Stimulated activated CD8-positive, alpha-beta memory T cell treated with anti-CD3 and anti-CD28 coated beads, Interleukin-15, amount 100 ng/mL, for 24 hours (primary cell): ENCODE data around the gene UVSSA.

Experiments used
- DNase-seq: peaks from one replicate; pipeline ENCODE4 v3.0.0-alpha.2; 2020; ENCODE audit warnings: low read depth

The UVSSA gene

DNA sequence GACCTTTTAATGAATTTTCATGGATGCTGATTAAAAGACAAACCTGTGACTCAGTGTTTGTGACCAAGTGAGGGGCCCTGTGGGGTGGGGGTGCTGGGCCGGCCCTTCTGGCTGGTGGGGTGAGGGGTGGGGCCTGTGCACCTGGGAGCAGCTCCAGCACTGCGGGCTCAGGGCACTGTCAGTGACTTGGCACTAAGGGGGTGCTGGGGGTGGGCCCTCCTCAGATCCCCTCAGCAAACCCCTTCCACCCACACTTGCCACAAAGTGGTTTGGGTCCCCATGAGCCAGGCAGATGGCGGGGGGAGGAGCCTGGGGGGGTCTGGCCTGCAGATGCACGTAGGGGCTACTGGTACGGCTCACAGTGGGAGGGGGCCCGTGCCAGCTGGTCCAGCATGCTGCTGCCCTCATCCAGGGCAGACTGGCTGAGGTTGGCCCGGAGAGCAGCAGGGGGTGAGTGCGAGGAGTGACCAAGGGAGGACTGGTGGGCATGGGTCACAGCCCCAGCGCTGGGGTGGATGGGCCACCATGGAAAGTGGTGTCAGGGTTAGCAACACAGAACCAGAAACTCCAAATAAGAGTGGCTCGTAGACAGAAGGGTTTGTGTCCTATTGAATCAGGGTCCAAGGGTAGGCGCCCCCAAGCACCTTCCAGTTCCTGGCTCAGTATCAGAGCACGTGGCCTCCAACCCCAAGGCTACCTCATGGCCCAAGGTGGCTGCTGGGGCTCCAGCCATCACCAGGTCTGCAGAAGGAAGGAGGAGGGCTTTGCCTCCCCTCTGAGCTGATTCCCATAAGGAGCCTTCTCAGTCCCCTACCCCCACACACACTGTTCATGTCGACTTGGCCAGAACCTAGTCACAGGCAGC, 49.2 kb downstream of the UVSSA start:
- DNase-seq: no peak

DNA sequence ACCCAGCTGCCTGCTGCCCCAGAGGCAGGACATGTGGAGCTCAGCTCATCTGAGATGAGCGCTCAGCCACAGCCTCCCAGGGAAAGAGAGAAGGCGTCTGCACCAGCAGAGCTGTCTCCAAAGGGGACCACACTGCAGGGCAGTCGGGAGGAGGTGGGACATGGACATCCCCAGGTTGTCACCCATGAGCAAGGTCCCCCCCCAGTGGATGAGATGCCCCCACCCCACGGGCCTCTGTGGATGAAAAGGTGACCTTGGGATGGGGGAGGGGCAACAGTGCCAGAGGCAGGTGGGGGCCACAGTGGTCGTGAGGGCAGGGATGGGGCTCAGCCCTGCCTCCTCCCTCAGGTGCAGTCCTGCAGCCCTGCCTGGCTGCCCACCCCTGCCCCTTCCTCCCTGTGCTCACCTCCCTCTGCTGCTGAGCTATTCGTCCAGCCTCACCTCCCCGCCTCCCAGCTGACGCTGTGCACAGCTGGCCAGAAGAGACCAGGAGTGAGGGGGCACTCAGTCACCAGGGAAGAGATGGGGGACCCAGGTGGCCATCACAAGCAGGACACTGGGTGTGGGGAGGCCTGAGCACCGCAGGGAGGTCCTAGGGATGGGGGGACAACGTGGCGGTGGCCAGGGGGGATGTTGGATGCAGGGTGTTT, 49.9 kb downstream of the UVSSA start:
- no peak for DNase-seq

DNA sequence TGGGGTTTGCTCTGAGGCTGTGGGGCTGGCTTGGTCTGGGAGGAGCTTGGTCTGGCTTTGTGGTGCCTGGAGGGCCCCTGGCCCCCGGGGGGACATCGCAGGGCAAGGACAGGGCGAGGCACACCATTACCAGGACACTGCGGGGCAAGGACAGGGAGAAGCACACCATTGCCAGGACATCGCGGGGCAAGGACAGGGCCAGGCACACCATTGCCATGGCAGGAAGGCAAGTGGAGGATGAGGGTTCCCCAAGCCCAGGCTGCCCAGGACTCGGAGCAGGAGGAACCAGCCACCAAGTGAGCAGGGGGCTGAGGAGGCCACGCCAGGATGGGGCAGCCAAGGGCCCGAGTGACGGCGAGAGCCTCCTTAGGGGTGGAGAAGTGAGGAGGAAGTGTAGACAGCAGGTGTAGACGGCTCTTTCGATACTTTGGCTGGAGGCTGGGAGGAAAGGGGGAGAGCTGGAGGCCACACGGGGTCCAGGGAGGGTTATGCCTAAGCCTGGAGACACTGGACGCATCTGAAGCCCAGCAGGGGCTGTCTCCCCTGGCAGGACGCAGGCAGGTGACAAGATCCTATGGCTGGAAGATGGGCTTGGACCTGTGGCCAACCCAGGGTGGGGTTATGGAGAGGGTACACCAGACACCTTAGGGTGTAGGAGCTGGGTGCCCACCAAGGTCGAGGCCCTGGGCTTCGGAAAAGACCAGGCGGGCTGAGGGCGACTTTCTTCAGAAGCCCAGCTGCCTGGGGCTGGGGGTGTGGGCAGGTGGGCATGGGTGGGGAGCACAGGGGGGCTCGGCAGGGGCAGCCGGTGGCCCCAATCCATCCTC, 51.9 kb downstream of the UVSSA start:
- DNase-seq: no peak

DNA sequence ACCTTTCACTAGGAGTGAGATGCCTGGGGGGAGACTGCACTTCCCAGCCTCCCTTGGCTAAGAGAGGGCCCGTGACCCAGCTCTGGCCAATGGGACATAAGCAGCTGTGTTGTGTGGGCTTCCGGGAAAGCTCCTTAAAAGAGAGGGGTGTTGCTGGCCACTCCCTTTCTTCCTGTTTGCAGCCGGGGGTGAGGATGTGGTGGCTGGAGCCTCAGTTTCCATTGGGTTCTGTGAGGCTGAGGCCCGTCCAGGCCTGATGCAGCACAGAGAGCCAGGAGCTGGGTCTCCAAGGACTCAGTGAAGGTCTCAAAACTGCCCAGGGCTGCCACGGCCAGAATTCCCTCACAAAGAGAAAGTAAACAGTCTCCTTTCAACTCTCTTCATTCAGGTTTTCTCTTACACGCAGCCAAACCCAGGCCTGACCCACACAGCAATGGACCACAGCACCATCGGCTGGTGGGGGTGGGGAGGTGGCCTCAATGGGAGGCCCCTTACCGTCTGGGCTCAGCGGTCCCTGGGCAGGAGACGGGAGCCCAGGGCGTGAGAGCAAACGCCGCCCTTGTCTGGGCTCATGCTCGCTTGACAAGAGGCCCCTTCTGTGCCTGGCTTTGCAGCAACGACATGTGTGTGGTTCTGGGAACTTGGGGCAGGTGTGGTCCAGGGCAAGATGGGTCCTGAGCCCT, 52.6 kb downstream of the UVSSA start:
- no peak for DNase-seq

DNA sequence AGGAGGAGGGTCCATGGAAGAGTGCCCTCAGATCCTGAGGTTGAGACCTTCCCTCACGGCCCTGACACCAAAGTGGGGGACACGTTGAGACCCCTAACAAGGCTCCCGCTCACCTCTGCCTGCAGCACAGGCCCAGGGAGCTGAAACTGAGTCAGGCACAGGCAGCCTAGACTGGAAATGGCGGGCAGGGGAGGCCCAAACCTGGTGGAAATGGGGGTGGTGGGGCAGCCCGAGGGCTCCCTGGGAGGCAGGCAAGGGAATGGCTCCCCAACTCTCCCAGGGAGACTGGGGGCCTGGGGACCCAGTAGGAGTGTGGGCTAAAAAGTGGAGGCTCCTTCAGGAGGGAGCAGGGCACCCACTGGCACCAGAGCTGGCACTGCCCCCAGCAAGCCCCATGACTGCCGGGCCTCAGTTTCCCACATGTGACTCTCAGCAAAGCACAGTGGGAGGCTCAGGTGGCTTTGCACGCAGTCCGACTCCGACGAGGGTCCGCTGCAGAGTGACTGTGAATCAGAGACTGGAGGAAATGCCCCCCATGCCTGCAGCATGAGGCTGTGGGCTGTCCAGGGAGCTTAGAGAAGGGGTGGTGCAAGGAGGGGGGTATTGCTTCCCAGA, 53.3 kb downstream of the UVSSA start:
- no peak for DNase-seq

DNA sequence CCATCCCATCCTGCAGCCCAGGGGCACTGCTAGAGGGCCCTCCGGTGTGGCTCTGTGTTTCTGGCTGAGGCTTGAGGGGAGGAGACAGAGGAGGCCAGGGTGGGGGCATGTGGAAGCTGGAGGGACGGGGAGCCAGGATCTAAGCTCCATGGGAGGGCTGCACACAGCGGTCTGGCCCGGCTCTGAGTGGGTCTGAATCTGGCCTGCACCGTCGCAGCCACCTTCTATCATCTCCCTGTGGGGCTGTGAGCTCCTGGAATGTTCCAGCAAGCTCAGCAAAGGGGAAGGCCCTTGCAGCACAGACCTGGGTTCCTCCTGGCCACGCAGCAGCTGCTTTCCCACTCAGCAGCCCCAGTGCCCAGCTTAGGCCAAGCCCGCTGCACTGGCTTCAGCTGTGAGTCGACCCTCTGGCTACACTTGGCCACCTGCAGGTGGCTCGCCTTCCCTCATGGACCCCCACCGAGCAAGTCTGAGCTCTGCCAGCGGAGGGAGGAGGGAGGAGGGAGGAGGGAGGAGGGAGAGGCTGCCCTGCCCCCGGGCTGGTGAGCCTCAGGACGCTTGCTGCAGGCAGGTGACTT, 53.9 kb downstream of the UVSSA start:
- DNase-seq: no peak

DNA sequence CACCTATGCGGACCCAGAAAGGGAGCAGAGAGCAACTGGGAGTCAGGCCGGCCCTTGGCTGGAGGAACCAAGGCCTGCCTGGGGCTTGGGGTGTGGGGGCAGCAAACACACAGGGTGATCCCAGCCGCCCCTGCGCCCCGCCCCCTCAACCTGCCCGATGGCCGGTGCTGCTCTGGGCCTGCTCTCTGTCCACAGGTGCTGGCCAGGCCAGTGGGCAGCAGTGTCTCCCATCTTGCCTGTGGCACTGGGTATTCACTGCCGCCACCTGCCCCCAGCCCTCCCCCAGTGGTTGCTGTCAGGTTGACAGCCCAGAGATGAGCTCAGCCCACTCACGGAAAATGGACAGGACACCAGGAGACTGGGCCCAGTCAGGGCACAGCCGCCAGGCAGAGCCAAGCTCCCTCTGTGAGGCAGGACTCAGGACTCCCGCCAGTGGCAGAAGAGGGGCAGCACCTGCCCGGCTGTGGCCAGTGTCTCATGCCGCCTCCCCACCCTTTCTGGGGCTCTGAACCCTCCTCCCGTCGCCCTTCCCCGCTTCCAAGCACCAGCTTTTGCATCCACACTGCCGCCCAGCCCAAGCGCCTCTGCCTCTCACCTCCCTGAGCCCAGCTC, 54.5 kb downstream of the UVSSA start:
- no peak for DNase-seq

DNA sequence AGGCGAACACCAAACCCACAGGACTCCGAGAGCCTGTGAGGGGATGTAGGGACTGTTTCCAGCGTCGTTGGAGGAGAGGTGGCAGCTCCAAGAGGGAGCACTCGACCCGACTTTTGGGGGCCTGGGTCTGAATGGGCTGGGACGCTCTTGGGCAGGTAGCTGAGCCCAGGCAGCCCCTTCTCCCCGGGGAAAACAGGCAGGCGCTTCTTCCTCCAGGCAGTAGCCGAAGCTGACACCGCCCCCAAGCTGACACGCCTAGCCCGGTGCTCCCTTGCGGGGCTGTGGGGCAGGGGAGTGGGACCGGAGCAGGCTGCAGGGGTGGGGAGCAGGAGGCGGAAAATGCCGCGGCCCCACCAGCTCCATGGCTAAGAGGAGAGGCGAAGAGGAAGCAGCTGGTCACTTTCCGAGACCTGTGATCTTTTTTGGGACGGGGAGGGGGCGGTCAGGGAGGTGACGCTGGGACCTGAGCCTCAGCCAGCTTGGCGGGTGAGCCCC, 55.1 kb downstream of the UVSSA start:
- no peak for DNase-seq

DNA sequence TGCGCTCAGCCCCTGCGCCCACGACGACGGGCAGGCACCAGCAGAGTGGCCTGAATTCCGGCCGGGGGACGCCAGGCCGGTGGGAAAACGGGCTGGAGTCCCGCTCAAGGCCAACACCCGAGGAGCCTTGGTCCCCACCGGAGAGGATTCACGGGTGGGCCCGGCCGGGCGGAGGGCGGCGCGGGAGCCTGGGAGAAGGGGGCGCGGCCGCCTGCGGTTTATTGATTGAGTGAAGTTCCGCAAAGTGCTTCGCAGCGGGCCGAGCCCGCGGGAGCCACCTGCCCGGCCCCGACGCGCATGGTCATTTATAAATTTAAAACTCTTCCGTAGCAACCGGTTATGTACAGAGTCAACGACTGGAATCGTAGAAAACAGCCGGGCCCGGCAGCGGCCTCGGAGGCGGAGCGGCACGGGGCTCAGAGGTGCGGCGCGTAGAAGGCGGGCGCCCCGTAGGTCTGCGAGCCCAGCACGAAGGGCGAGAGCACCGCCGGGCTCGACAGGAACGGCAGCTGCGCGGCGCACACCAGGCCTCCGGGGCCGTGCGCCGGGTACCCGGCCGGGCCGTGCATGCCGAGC, 55.6 kb downstream of the UVSSA start:
- no peak for DNase-seq

DNA sequence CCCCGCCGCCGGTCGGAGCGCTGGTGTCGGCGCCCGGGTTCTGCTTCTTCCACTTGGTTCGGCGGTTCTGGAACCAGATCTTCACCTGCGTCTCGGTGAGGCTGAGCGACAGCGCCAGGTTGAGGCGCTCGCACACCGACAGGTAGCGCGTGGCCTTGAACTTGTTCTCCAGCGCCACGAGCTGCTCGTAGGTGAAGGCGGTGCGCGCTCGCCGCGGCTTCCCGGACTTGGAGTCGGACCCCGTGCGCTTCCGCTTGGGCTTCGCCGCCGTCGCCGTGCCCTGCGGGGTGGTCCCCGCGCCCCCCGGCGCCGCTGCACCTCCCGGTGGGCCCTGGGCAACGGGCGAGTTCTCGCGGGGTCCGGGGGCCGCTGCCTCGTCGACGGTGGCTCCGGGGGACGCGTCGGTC, 56.2 kb downstream of the UVSSA start:
- no peak for DNase-seq

DNA sequence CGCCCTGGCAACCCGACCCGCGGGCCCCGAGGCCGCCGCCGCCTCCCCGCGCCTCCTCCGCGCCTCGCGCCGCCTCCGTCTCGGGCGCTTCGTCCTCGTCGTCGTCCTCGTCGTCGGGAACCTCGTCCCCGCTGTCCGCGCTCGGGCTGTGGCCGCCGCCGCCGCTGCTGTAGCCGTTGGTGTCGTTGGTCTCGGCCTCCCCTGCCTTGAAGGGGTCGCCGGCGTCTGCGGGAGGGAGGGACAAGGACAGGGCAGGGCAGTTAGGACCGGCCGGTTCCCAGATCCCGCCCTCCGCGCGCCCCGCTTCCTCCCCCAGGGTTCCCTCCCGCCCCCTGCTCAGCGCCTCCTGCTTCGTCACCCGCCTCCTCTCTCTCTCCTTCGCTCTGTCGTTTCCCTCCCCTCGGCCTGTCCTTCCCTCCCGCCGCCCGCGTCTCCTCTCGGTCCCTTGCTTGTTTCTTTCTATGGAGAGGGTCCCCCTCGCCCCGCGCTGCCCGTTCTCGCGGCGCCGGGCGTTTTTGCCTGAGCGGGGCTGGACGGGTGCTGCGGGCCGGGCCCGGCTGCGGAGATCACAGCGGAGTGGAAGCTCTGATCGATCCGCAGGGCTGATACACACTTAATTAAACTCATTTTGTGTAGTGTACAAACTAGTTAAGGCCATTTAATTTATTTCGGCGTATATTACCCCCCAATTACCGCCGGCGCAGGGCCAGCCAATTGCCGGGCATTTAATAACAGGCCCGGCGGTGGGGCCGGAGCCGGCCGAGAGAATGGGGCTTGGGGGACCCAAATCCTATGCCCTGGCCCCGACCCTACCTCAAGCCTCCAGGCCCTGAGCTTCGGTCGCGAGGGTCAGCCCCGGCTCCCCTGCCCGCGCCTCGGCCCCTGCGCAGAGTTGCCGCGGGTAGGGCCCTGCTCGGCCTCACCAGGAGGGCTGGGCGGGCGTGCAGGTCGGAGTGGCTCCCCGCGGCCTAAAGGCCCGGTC, 56.9 kb downstream of the UVSSA start:
- no peak for DNase-seq

DNA sequence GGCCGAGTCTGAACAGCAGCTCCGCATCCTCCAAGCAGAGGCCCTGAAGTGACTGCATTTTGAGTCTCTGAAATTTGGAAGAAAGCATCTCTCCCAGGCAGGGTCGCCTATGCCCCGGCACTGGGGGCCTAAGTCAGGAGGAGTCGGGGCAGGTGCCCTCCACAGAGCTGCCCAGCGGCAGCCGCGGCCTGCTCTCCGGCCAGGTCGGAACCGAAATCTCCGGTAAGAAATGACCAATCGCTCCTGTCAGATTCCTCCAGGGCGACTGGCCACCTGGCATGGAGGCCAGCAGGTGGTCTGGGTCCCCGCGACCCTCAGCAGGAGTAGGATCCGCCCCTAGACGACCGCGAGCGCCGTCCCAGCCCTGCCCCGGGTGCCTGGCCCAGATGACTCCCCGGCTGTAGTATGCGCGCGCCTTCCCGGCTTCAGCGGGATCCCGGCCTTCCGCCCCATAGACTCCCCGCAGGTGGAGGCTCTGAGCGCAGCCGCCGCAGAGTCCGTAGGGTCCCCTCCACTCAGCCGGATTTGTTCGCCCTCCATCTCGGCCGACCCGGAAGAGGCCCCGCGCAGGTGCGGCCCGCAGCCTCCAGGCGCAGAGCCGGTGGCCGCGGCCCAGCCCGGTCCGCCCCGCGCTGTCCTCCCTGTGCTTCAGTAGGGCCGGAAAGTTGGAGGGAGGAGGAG, 57.7 kb downstream of the UVSSA start:
- no peak for DNase-seq

DNA sequence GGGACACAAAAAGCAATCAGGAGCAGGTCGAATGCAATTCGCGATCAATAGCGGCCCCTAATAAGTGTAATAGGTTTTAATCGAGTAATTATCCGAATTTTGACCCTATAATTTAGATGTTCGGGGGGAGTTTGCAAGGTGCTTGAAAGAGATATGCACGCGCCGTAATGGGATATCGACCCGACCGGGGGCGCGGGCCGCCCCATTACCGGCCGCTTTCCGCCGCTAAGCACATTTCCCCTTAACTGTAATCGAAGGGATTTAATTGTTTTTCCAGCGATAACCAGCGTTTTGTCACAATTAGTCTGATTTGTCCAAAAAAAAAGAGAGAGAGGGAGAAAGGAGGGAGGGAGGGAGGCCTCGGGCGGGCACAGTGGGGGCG, 58.2 kb downstream of the UVSSA start:
- DNase-seq: no peak

DNA sequence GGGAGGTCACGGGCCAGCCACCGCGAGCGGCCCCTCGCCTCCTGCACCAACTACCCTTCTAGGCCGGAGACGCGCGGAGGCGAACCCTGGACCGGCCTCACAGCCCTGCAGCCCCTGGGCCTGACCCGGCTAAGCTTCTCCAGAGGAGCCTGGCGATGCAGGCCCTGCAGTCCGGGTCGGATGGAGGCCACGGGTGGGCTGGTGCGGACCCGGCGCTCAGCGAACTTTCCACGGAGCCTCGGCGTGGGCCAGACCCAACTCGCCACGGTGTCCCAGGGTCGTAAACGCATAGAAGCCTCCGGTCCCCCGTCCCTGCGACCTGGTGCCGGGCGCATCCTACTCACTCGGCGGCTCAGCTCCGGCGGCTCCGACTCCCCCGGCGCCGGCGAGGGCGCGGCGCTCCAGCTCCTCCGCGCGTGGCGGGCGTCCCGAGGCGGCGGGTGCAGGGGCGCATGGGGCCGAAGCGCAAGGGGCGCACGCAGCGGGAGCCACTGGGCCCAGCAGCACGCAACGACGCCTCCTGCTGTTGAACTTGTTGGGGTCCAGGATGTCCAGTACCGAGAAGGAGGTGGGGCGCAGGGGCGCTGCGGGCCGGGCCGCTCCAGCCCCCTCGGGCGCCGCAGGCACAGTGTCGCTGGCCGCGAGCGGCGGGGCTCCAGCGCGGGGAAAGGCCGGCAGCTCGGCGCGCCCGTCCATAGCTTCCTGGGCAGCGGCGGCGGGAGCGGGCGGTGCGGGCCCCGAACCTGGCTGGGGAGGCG, 58.8 kb downstream of the UVSSA start:
- no peak for DNase-seq

DNA sequence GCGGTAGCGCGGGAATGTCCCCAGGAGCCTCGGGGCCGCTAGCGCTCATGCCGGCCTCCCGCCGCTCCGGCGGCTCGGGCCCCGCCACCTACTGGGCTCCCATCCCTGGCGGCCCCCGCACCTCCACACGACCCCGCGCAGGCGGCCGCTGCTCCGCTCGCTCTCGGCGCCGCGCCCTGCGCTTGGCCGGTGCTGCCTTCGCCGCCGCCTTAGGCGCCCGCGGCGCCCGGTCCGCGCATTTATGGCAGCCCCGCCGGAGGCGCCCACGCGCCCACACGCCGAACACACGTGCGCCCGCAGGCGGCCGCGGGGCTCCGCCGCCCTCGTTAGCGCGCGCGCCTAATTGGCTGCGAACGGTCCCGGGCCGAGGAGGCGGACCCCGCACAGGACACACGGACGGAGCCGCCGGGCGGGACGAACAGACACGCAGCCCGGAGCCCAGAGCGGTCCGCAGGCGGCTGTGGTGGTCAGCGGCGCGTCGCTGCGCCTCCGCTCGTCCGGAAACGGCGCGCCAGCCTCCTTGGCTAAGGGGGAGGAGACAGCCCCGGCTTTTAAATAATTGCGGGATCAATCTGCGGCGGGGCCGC, 59.5 kb downstream of the UVSSA start, which contains the start of gene NKX1-1:
TSS of gene NKX1-1 (minus strand) at position 49 of the 587 bp plus-strand sequence. CDS start at position 49, 0 bp downstream.
- no peak for DNase-seq

DNA sequence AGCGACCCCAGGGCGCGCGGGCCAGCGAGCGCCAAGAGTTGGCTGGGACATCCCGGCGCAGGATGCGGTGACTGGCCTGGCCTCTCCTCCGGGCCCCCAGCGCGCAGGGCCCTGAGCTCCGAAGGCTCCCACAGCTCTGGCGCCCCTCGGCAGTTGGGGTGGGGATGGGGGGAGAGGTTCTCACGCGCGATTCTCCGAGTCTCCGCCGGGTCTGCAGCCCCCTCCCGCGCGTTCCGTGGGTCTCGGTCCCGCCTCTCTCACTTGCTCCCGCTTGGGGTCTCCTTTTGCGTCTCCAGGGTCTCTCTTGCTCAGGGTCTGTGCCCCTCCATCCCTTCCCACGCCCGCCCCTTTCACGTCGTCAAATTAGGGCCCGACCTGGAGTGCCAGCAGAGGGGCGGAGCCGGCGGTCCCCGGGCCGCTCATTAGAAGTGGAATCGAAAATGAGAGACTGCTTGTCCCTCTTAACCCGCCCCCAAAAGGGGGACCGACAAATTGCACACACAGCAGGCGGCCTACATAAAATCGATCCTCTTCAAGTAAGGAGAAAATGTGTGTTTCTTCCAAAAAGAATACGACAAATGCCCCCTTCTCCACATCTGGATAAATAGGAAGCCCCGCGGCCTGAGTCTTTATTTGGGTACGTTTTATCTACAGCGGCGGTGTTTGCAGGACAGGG, 60.1 kb downstream of the UVSSA start:
- no peak for DNase-seq
